GM06990 (cell line): ENCODE results near the gene MYO5B.

ENCODE experiments used
- DNase-seq: peaks from one replicate; pipeline ENCODE4 v3.0.0-alpha.2; 2011; ENCODE audit not compliant: insufficient read length; ENCODE audit errors: extremely low read depth
- H3K27me3 ChIP-seq: replicated peaks from 2 replicates; pipeline ENCODE4 v1.6.0; 2011; ENCODE audit warnings: low read length; ENCODE audit not compliant: control insufficient read depth, insufficient read depth
- H3K36me3 ChIP-seq: 2 replicates; pipeline ENCODE4 v1.5.1; 2011; ENCODE audit warnings: low read length; ENCODE audit not compliant: control insufficient read depth, insufficient read depth
- H3K4me3 ChIP-seq: replicated peaks from 2 replicates; pipeline ENCODE4 v1.5.1; 2011; ENCODE audit warnings: low read depth, mild to moderate bottlenecking, control low read depth, low read length
- TF ChIP-seq, protein P1 (sequence below): IDR thresholded peaks from 2 replicates; pipeline ENCODE4 v1.5.1; 2011; ENCODE audit warnings: low read length, control low read depth, mild to moderate bottlenecking, inconsistent platforms; ENCODE audit not compliant: insufficient read depth, poor library complexity, severe bottlenecking

Gene MYO5B

DNA sequence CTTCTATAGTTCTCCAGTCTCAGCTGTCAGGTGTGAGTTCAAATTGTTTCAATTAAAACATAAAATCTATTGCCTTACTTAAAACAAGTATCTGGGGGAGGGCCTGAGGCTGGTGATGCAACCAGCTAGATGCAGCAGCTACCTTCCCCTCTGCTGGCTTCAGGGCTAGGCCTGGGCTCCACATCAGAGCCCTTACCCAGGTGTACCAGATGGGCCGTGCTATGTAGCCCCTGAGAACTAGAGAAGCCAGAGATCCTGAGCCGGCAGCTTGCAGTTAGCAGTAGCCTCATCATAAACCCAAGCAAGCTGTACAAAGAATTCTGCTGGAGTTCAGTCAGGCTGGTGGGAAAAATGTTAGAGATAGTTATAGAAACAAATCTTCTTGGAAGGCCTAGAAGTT is 284.0 kb downstream of the MYO5B start:
- no peak for DNase-seq
- no peaks in the 10 kb centered on the region; the same call in 1 of the 2 replicates for H3K27me3 ChIP-seq
- TF ChIP-seq, protein P1, sequence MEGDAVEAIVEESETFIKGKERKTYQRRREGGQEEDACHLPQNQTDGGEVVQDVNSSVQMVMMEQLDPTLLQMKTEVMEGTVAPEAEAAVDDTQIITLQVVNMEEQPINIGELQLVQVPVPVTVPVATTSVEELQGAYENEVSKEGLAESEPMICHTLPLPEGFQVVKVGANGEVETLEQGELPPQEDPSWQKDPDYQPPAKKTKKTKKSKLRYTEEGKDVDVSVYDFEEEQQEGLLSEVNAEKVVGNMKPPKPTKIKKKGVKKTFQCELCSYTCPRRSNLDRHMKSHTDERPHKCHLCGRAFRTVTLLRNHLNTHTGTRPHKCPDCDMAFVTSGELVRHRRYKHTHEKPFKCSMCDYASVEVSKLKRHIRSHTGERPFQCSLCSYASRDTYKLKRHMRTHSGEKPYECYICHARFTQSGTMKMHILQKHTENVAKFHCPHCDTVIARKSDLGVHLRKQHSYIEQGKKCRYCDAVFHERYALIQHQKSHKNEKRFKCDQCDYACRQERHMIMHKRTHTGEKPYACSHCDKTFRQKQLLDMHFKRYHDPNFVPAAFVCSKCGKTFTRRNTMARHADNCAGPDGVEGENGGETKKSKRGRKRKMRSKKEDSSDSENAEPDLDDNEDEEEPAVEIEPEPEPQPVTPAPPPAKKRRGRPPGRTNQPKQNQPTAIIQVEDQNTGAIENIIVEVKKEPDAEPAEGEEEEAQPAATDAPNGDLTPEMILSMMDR, result no peak
- no peaks in the 10 kb centered on the region for H3K36me3 ChIP-seq
- H3K4me3 ChIP-seq, result no peak overlapping the region

GRCh38 chr18:49910019-49910418 is 284.9 kb downstream of the MYO5B start:
- TF ChIP-seq, protein P1, result no peak
- Histone ChIP-seq H3K4me3 (no peak overlapping the region), H3K27me3 (no peaks in the 10 kb centered on the region; the same call in none of the 2 replicates), H3K36me3 (no peaks in the 10 kb centered on the region)
- no peak for DNase-seq

- Histone ChIP-seq H3K36me3 (no peaks in the 10 kb centered on the region), H3K4me3 (no peak overlapping the region), H3K27me3 (peaks cover 2% of the 10 kb centered on the region)
- TF ChIP-seq, protein P1, result no peak
- DNase-seq, result no peak
Observed at GRCh38 chr18:49907346-49907929, 287.5 kb downstream of the MYO5B start.

- TF ChIP-seq, protein P1, result no peak
- Histone ChIP-seq H3K4me3 (no peak overlapping the region), H3K27me3 (peaks cover 5% of the 10 kb centered on the region), H3K36me3 (no peaks in the 10 kb centered on the region)
- no peak for DNase-seq
Observed at GRCh38 chr18:49905771-49906170, 289.2 kb downstream of the MYO5B start.

DNA sequence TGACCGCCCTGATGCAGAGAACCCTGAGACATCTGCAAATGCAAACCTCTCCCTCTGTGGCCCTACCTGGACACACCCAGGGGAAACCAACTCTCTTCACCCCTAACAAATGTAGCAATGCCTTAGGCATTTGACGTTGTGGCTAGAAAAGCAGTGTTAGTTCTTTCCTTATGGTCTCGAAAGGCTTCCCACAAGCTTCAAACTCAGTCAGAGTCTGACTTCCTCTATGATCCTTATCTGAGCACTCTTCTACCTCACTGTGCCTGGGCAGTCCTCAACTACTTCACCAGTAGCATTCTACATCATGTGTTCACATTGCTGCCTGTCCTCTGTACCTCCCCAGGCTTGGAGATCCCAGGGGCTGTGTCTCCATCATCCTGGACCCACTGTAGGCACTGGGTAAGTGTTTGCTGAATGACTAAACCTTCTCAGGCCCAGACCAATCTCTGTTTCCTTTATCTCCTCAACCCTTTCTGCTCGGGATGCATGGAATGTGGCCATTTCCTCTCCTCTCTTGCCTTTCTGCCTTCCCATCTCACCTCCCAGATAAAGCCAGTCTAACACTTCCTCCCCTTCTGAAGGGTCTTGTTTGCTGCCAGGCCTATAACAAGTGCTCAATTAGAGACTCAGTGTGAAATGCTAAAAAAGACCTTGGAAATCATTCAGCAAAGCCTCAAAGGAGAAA is 289.9 kb downstream of the MYO5B start:
- no peak for DNase-seq
- H3K4me3 ChIP-seq, result no peak overlapping the region
- H3K36me3 ChIP-seq, result no peaks in the 10 kb centered on the region
- peaks cover 5% of the 10 kb centered on the region for H3K27me3 ChIP-seq
- TF ChIP-seq, protein P1, result no peak
